ENCODE data around the gene CREBRF. TPM values are rescaled to one million over a fixed set of nuclear protein-coding genes. Genes with fewer than 3 reads are reported as not detected.

CREBRF gene
- total RNA-seq, 1 experiment from 2014 or later, result 12.3 TPM

- Mint-ChIP-seq H3K27me3 (ENCODE audit: insufficient read depth, unreplicated experiment) (no peaks in the 10 kb centered on the region), H3K4me3 (ENCODE audit: unreplicated experiment) (no peak overlapping the region), H3K4me1 (ENCODE audit: low read depth, unreplicated experiment) (peaks cover 7% of the 10 kb centered on the region), H3K36me3 (ENCODE audit: insufficient read depth, unreplicated experiment) (no peaks in the 10 kb centered on the region), H3K9me3 (ENCODE audit: unreplicated experiment) (no peaks in the 10 kb centered on the region), H3K27ac (ENCODE audit: unreplicated experiment) (no peak overlapping the region)
- TF ChIP-seq, protein P1, sequence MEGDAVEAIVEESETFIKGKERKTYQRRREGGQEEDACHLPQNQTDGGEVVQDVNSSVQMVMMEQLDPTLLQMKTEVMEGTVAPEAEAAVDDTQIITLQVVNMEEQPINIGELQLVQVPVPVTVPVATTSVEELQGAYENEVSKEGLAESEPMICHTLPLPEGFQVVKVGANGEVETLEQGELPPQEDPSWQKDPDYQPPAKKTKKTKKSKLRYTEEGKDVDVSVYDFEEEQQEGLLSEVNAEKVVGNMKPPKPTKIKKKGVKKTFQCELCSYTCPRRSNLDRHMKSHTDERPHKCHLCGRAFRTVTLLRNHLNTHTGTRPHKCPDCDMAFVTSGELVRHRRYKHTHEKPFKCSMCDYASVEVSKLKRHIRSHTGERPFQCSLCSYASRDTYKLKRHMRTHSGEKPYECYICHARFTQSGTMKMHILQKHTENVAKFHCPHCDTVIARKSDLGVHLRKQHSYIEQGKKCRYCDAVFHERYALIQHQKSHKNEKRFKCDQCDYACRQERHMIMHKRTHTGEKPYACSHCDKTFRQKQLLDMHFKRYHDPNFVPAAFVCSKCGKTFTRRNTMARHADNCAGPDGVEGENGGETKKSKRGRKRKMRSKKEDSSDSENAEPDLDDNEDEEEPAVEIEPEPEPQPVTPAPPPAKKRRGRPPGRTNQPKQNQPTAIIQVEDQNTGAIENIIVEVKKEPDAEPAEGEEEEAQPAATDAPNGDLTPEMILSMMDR (IDR thresholded peaks at IDR 0.05; ENCODE audit: insufficient read depth in 1 of 2, low read depth in 1 of 2, low read length in 1 of 2, severe bottlenecking in 1 of 2, unreplicated experiment in 1 of 2), result no peak
- H3K9me3 ChIP-seq, result peaks cover 10% of the 10 kb centered on the region
- ChIA-PET POLR2A (no interaction called here), CTCF (interaction anchor here (0.6 kb wide), 1 partner anchor 996 kb away, joined by 3 read pairs; no protein-coding TSS in a partner anchor)
- no peaks in the 10 kb centered on the region for H3K36me3 ChIP-seq (ENCODE audit: control insufficient read depth, insufficient read depth, low read length)
- no peaks in the 10 kb centered on the region for H3K4me1 ChIP-seq
- BruUV-seq (replicated peaks), result no TSS peak
- no peaks in the 10 kb centered on the region for H3K27me3 ChIP-seq (replicated peaks; ENCODE audit: control insufficient read depth, insufficient read depth, low read length)
- no peak overlapping the region for H3K4me3 ChIP-seq (ENCODE audit: low read depth, low read length)
- intact Hi-C loops (cut with micrococcal nuclease; ENCODE audit: unreplicated experiment), result no loop called here
- DNase-seq, result no peak
Measured at GRCh38 chr5:173103411-173103810, 47.3 kb downstream of the CREBRF start.

DNA sequence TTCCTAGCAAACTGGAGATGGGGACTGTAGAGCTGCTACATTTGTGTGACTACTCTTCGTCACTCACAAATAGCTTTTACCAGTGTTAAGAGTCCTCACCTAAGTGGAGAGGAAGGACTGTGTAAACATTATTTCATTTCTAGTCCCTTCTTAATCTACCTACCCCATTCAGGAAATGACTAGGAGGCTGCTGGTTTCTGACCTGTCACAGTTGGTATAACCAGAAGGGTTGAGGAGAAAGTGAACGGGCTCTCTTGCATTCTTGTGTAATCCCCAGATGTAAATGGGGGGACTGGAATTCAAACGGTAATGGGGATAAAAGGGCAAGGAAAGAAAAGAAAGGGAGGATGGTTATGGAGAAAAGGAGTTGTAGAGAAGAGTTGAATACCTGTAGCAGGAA, 52.8 kb downstream of the CREBRF start:
- Histone ChIP-seq H3K27me3 (replicated peaks; ENCODE audit: control insufficient read depth, insufficient read depth, low read length) (no peaks in the 10 kb centered on the region), H3K4me1 (no peaks in the 10 kb centered on the region), H3K4me3 (ENCODE audit: low read depth, low read length) (no peak overlapping the region), H3K36me3 (ENCODE audit: control insufficient read depth, insufficient read depth, low read length) (no peaks in the 10 kb centered on the region; the same call in 1 of the 2 replicates), H3K9me3 (no peaks in the 10 kb centered on the region)
- no peak overlapping the region for H3K4me3 Mint-ChIP-seq (ENCODE audit: unreplicated experiment)
- POLR2A ChIA-PET, result no interaction called here
- no peak for DNase-seq
- no peaks in the 10 kb centered on the region for H3K36me3 Mint-ChIP-seq (ENCODE audit: insufficient read depth, unreplicated experiment)
- H3K4me1 Mint-ChIP-seq (ENCODE audit: low read depth, unreplicated experiment), result peaks cover 7% of the 10 kb centered on the region
- intact Hi-C loops (cut with micrococcal nuclease; ENCODE audit: unreplicated experiment), result no loop called here
- BruUV-seq (replicated peaks), result no TSS peak
- CTCF ChIA-PET, result no interaction called here
- H3K27ac Mint-ChIP-seq (ENCODE audit: unreplicated experiment), result peak overlapping the region; percentile 29
- TF ChIP-seq, protein P1 (IDR thresholded peaks at IDR 0.05; ENCODE audit: insufficient read depth in 1 of 2, low read depth in 1 of 2, low read length in 1 of 2, severe bottlenecking in 1 of 2, unreplicated experiment in 1 of 2), result no peak
- H3K27me3 Mint-ChIP-seq (ENCODE audit: insufficient read depth, unreplicated experiment), result no peaks in the 10 kb centered on the region
- no peaks in the 10 kb centered on the region for H3K9me3 Mint-ChIP-seq (ENCODE audit: unreplicated experiment)

DNA sequence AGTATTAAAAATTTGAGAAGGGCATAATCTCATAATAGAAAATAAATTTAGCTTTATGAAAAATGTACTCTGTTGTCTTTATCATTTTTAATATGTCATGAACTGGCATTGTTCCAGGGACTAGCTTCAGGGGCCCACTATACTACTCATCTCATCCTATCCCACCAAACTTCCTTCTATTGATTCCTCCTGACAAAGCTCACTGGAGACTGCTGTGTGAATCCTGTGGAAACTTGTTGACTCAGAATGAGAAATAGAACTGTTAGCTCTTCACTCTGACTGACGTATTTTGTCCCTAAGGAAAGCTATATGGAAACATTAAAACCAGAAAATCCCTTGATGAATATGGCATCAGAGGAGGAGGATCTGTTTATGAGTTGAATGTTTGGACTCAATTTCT, 58.4 kb downstream of the CREBRF start:
- intact Hi-C loops (cut with micrococcal nuclease; ENCODE audit: unreplicated experiment), result no loop called here
- no peak overlapping the region for H3K4me3 ChIP-seq (ENCODE audit: low read depth, low read length)
- Mint-ChIP-seq H3K27me3 (ENCODE audit: insufficient read depth, unreplicated experiment) (no peaks in the 10 kb centered on the region), H3K27ac (ENCODE audit: unreplicated experiment) (no peak overlapping the region), H3K4me1 (ENCODE audit: low read depth, unreplicated experiment) (no peaks in the 10 kb centered on the region), H3K4me3 (ENCODE audit: unreplicated experiment) (no peak overlapping the region), H3K36me3 (ENCODE audit: insufficient read depth, unreplicated experiment) (no peaks in the 10 kb centered on the region), H3K9me3 (ENCODE audit: unreplicated experiment) (no peaks in the 10 kb centered on the region)
- no peaks in the 10 kb centered on the region for H3K27me3 ChIP-seq (replicated peaks; ENCODE audit: control insufficient read depth, insufficient read depth, low read length)
- TF ChIP-seq, protein P1 (IDR thresholded peaks at IDR 0.05; ENCODE audit: insufficient read depth in 1 of 2, low read depth in 1 of 2, low read length in 1 of 2, severe bottlenecking in 1 of 2, unreplicated experiment in 1 of 2), result no peak
- no peaks in the 10 kb centered on the region; the same call in 1 of the 2 replicates for H3K36me3 ChIP-seq (ENCODE audit: control insufficient read depth, insufficient read depth, low read length)
- ChIA-PET POLR2A (no interaction called here), CTCF (no interaction called here)
- no peak for DNase-seq
- H3K9me3 ChIP-seq, result peaks cover 1% of the 10 kb centered on the region; the same call in 1 of the 2 replicates
- no TSS peak for BruUV-seq (replicated peaks)
- H3K4me1 ChIP-seq, result no peaks in the 10 kb centered on the region
